WI38 (cell line): ENCODE measurements around the gene BAG5.
A peak's percentile ranks its signal among the peaks of the same experiment; 100 is the strongest.

Experiments used
- H3K4me3 ChIP-seq: 2 replicates; pipeline ENCODE4 v1.5.1; 2011; ENCODE audit warnings: low read depth, mild to moderate bottlenecking, control low read depth, low read length
- TF ChIP-seq, protein P1 (sequence below): IDR thresholded peaks from 2 replicates; pipeline ENCODE4 v1.5.1; 2012; ENCODE audit warnings: low read depth, mild to moderate bottlenecking, control low read depth, low read length

The BAG5 gene

DNA sequence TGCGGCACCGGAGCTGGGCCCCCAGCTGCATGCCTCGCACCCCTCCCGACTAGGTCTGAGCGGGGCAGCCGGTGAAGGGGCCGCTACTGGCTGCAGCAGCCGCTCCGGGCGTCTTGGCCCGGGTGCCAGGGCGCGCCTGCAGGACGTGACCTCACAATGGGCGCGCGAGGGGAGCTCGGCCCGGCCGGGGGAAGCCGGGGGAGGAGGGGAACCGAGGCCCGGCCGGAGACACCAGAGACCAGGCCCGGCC lies 353 bp downstream of the BAG5 start:
- peak overlapping the region; percentile 94 for H3K4me3 ChIP-seq
- TF ChIP-seq, protein P1, sequence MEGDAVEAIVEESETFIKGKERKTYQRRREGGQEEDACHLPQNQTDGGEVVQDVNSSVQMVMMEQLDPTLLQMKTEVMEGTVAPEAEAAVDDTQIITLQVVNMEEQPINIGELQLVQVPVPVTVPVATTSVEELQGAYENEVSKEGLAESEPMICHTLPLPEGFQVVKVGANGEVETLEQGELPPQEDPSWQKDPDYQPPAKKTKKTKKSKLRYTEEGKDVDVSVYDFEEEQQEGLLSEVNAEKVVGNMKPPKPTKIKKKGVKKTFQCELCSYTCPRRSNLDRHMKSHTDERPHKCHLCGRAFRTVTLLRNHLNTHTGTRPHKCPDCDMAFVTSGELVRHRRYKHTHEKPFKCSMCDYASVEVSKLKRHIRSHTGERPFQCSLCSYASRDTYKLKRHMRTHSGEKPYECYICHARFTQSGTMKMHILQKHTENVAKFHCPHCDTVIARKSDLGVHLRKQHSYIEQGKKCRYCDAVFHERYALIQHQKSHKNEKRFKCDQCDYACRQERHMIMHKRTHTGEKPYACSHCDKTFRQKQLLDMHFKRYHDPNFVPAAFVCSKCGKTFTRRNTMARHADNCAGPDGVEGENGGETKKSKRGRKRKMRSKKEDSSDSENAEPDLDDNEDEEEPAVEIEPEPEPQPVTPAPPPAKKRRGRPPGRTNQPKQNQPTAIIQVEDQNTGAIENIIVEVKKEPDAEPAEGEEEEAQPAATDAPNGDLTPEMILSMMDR = no peak

DNA sequence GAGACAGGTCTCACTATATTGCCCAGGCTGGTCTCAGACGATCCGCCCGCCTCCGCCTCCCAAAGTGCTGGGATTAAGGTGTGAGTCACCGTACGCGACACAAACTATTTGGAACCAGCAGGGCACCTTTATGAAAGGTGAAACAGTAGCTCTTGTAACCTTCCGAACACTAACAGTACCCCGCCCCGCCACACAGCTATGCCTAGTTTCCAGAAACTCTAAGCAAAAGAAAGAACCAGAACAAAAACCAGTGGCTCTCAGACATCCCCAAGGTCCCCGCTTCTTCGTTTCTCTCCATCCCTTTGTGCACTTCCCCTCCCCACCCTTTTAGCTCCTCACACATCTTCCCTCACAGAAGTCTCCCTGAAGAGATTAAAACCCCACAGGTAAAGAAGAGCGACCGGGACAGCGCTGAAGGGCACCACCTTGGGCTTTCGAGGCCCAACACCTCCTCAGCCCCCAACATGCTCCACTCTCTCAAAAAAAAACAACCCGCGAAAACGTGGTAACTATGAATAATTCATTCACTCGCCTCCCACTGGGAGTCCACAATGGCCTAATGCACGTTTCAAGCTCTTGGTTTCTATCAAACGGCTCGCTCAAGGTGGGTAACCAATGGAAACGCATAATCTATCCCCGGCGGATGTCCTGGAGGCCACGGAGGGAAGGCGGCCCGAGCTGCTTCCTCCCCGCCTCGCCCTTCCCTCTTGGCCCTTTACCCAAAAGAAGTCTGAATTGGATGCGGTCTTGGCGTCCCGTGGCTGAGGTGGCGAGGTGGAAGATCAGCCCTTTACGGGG lies 877 bp downstream of the BAG5 start:
- TF ChIP-seq, protein P1 = no peak
- peak overlapping the region; percentile 94 for H3K4me3 ChIP-seq

DNA sequence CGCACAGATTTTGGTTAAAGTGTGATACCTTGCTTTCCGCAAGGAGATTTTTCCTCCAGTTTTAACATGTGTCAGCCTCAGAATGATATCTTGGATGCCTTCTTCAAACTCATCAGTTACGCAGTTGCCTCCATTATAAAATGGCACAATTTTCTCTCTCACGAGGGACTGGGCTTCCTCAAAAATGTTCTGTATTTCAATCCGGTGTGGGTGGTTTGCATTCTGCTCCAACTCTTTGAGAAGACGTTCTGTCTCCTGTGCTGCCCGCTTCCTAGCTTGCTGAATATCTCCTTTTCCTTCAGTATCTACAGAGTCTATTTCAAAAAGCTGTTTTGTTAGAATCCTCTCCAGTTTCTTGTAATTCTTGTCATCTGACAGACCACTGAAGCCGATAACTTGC lies 1.8 kb downstream of the BAG5 start:
- H3K4me3 ChIP-seq = peak overlapping the region; percentile 94
- TF ChIP-seq, protein P1 = no peak

DNA sequence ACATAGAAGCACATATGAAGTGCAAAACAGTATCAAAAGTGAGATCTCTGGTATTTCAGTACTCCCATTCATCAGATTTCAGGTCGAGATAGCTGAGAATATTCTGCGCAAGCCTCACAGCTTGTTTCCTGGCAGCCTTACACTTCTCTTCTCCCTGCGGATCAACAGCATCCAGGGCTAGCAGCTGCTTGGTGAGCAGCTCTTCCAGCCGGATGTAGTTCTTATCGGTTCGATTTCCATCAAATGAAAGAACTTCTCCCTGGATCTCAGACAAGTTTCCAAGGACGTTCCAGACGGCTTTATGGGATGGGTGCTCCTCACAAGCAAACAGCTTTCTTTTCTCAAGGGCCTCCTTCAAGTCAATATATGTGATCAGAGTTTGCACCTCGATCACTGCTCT lies 2.7 kb downstream of the BAG5 start:
- no peak overlapping the region for H3K4me3 ChIP-seq
- TF ChIP-seq, protein P1 = no peak

DNA sequence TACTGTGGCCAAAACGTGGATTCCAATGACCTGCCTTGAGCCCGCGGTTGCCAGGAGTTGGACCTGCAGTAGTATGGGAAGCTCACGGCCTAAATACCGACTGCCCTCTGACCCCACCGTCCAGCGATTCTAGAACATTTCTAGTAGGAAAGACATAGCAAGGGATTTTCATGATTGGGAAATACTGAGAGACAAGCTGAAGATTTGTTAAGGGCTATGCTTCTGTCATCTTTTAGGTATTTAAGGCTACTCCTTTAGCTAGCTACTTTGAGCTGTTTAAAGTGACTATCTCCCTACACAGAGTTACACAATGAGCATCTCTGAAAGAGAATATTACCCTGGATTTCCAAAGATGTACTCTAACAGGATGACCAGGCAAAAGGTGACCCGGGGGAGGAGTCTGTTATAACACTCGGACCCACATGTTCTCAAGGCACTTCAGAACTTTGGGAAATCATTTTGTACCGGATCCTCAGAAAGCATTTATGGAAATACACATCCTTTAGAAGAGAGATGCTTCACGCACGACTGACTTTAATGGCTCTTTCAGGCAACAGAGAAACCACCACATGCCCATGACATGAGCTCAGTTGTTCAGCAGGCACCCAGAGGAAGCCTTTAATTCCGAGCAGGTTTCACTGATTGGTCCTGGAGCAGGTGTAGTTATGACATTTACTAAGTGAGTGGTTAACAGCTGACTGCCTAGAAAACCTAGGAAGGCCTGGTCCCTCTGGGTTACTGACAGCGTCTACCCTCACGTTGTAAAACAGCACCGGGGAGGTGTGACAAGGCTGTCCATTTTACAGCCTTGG lies 4.2 kb downstream of the BAG5 start:
- TF ChIP-seq, protein P1 = no peak
- no peak overlapping the region for H3K4me3 ChIP-seq

DNA sequence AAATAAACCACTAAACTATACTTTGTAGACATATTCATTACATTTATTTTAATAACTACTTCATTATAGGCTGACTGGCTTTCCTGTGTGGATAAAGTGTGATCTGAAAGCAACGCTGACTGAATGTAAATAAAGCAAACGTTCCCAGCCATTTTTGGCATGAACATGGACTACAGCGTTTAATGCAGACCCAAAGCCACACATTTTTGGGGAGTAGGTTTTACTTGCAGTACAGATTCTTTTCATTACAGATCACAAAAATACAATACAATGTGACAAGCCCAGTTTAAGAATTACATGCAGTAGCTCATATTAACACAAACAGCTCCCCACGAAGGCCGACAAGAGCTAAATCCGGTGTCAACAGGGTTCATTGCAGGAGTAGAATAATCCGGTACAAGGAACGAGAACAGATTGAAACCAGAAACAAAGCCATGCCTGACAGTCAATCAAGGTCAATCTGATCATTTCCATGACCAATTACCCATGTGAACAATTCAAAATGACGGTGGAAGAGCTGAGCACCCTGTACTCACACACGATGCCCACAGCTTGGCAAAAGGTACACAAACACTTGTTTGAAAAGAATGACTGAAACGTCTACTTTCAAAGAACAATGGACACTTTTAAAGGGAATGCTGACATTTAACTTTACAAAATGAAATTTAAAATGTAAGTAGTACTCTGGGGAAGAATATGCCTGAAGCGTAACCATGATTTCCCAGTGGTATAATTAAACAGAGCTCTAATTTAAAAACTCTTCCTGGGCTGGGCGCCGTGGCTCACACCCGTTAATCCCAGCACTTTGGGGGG lies 5.3 kb downstream of the BAG5 start:
- TF ChIP-seq, protein P1 = no peak
- no peak overlapping the region for H3K4me3 ChIP-seq
